H1 (cell line): ENCODE measurements around the gene COX19. TPM values are rescaled to one million over a fixed set of nuclear protein-coding genes. Genes with fewer than 3 reads are reported as not detected.
A peak's percentile ranks its signal among the peaks of the same experiment; 100 is the strongest.

Source experiments
- CTCF ChIA-PET: fragments of 300-600 bp; sonication (Branson Sonifier 250); formaldehyde crosslinking; loops from one replicate; lab custom pipeline; 2021; ENCODE audit not compliant: partially characterized antibody; lab: Charles Lee
- POLR2A ChIA-PET: fragments of 300-600 bp; sonication (Branson Sonifier 250); formaldehyde crosslinking; loops from one replicate; lab custom pipeline; 2021; ENCODE audit warnings: inconsistent platforms; ENCODE audit not compliant: partially characterized antibody; lab: Charles Lee
- DNase-seq, 2 experiments: peaks; one replicate each; pipeline versions ENCODE4 v3.0.0 to v3.0.0-alpha.2; 2010 to 2022; ENCODE audit warnings: low spot score in 2 of 2, low read depth in 1 of 2, mixed read lengths in 1 of 2
- FAIRE-seq: peaks from 2 replicates; lab custom pipeline; 2011; peaks lifted over from hg19 to GRCh38; lab: Jason Lieb, UNC
- H2AFZ ChIP-seq: 2 replicates; pipeline ENCODE4 v1.8.1; 2012; ENCODE audit warnings: low read length, inconsistent platforms
- H2AK5ac ChIP-seq: 2 replicates; pipeline ENCODE4 v1.6.1; 2013; ENCODE audit warnings: low read depth, low read length
- H2BK120ac ChIP-seq: replicated peaks from 2 replicates; pipeline ENCODE3; 2013; ENCODE audit warnings: low read depth, low read length, inconsistent platforms
- H2BK12ac ChIP-seq: 2 replicates; pipeline ENCODE4 v1.6.1; 2013; ENCODE audit warnings: low read depth, low read length
- H2BK15ac ChIP-seq: 2 replicates; pipeline ENCODE4 v1.6.1; 2013; ENCODE audit warnings: low read length
- H2BK20ac ChIP-seq: 2 replicates; pipeline ENCODE4 v1.6.1; 2013; ENCODE audit warnings: low read length
- H2BK5ac ChIP-seq: 2 replicates; pipeline ENCODE4 v1.6.1; 2013; ENCODE audit warnings: low read depth, low read length
- H3K14ac ChIP-seq: 2 replicates; pipeline ENCODE4 v1.6.1; 2013; ENCODE audit warnings: inconsistent platforms; ENCODE audit not compliant: insufficient read length
- H3K18ac ChIP-seq: 2 replicates; pipeline ENCODE4 v1.6.1; 2013; ENCODE audit warnings: low read length; ENCODE audit errors: extremely low read depth
- H3K23ac ChIP-seq: 2 replicates; pipeline ENCODE4 v1.6.1; 2013; ENCODE audit warnings: inconsistent platforms; ENCODE audit not compliant: insufficient read length
- H3K23me2 ChIP-seq: 2 replicates; pipeline ENCODE4 v1.6.1; 2013; ENCODE audit warnings: low read depth, low read length
- H3K27ac ChIP-seq: 2 replicates; pipeline ENCODE4 v1.6.1; 2011; ENCODE audit warnings: low read depth, low read length, inconsistent platforms
- H3K27me3 ChIP-seq, 4 experiments: replicated peaks in 1 of 4; 1 replicate in 1 of 4; 2 replicates in 3 of 4; pipeline versions ENCODE4 v1.6.1 to v1.8.1; 2011 to 2013; ENCODE audit warnings: low read length in 3 of 4, mild to moderate bottlenecking in 3 of 4, inconsistent platforms in 2 of 4, mixed read lengths in 2 of 4, moderate library complexity in 1 of 4; ENCODE audit not compliant: control insufficient read depth in 3 of 4, insufficient read depth in 3 of 4; ENCODE audit errors: extremely low read depth in 1 of 4
- H3K36me3 ChIP-seq, 4 experiments: 2 replicates each; pipeline versions ENCODE4 v1.6.1 to v1.8.1; 2011 to 2013; ENCODE audit warnings: mild to moderate bottlenecking in 4 of 4, low read length in 3 of 4, moderate library complexity in 2 of 4, control low read depth in 1 of 4, inconsistent platforms in 1 of 4; ENCODE audit not compliant: insufficient read depth in 4 of 4, control insufficient read depth in 2 of 4
- H3K4ac ChIP-seq: replicated peaks from 2 replicates; pipeline ENCODE3; 2013; ENCODE audit warnings: low read length, low read depth, mixed read lengths, inconsistent platforms; ENCODE audit not compliant: insufficient read length
- H3K4me1 ChIP-seq, 4 experiments: replicated peaks in 1 of 4; 1 replicate in 1 of 4; 2 replicates in 3 of 4; pipeline versions ENCODE4 v1.6.1 to v1.8.1; 2011 to 2013; ENCODE audit warnings: low read length in 3 of 4, inconsistent platforms in 2 of 4, mixed read lengths in 1 of 4; ENCODE audit not compliant: insufficient read depth in 4 of 4, control insufficient read depth in 3 of 4
- H3K4me2 ChIP-seq, 2 experiments: 2 replicates each; pipeline versions ENCODE4 v1.6.1 to v1.8.1; 2011 to 2013; ENCODE audit warnings: low read depth in 2 of 2, low read length in 2 of 2, control low read depth in 1 of 2, inconsistent platforms in 1 of 2, mild to moderate bottlenecking in 1 of 2; ENCODE audit not compliant: insufficient read depth in 1 of 2
- H3K4me3 ChIP-seq, 4 experiments: fragments of 200-600, 300-600 bp in 1 of 4; sonication (generic), shearing (Covaris generic), sonication (Bioruptor Twin) in 1 of 4; 2 replicates each; pipeline versions ENCODE4 v1.5.1 to v1.8.1; 2011 to 2016; ENCODE audit warnings: low read length in 4 of 4, low read depth in 3 of 4, control low read depth in 2 of 4, inconsistent platforms in 2 of 4, mild to moderate bottlenecking in 2 of 4, mixed read lengths in 1 of 4, moderate library complexity in 1 of 4; ENCODE audit not compliant: insufficient read depth in 2 of 4; ENCODE audit errors: extremely low read depth in 1 of 4
- H3K56ac ChIP-seq: replicated peaks from 2 replicates; pipeline ENCODE3; 2013; ENCODE audit warnings: low read depth, mild to moderate bottlenecking, mixed read lengths, low read length, inconsistent platforms; ENCODE audit not compliant: insufficient read length
- H3K79me1 ChIP-seq: 2 replicates; pipeline ENCODE4 v1.6.1; 2013; ENCODE audit warnings: low read depth, low read length, control low read depth
- H3K79me2 ChIP-seq, 2 experiments: 2 replicates each; pipeline versions ENCODE4 v1.6.1 to v1.8.1; 2012 to 2013; ENCODE audit warnings: low read length in 2 of 2, mild to moderate bottlenecking in 2 of 2, inconsistent platforms in 1 of 2; ENCODE audit not compliant: insufficient read depth in 2 of 2, control insufficient read depth in 1 of 2
- H3K9ac ChIP-seq, 4 experiments: replicated peaks in 1 of 4; 1 replicate in 1 of 4; 2 replicates in 3 of 4; pipeline versions ENCODE4 v1.6.1 to v1.8.1; 2011 to 2013; ENCODE audit warnings: low read depth in 3 of 4, low read length in 3 of 4, control low read depth in 2 of 4, mild to moderate bottlenecking in 2 of 4, moderate library complexity in 2 of 4, inconsistent platforms in 1 of 4; ENCODE audit errors: extremely low read depth in 1 of 4
- H3K9me3 ChIP-seq, 2 experiments: 2 replicates each; pipeline versions ENCODE4 v1.6.1 to v1.8.1; 2012 to 2013; ENCODE audit warnings: mild to moderate bottlenecking in 2 of 2, moderate library complexity in 2 of 2, control low read depth in 1 of 2, inconsistent platforms in 1 of 2, low read depth in 1 of 2, low read length in 1 of 2, mixed read lengths in 1 of 2; ENCODE audit not compliant: insufficient read depth in 2 of 2
- H4K20me1 ChIP-seq, 2 experiments: replicated peaks in 1 of 2; 2 replicates each; pipeline versions ENCODE3 to v1.8.1; 2011 to 2013; ENCODE audit warnings: inconsistent platforms in 2 of 2, low read length in 2 of 2, mild to moderate bottlenecking in 1 of 2; ENCODE audit not compliant: insufficient read depth in 2 of 2, control insufficient read depth in 1 of 2
- H4K5ac ChIP-seq: 2 replicates; pipeline ENCODE4 v1.6.1; 2013; ENCODE audit warnings: low read length, low read depth, mixed read lengths, inconsistent platforms; ENCODE audit not compliant: insufficient read length
- H4K8ac ChIP-seq: 2 replicates; pipeline ENCODE4 v1.8.0; 2013; ENCODE audit warnings: mild to moderate bottlenecking, moderate library complexity, low read length, inconsistent platforms; ENCODE audit not compliant: insufficient read depth; ENCODE audit errors: extremely low read depth
- H4K91ac ChIP-seq: replicated peaks from 2 replicates; pipeline ENCODE3; 2013; ENCODE audit warnings: low read length, mixed read lengths, inconsistent platforms; ENCODE audit not compliant: insufficient read length
- BACH1 ChIP-seq: IDR thresholded peaks from 2 replicates; pipeline ENCODE4 v1.6.1; 2012; ENCODE audit warnings: low read length, improper control_type of control experiment
- HDAC6 ChIP-seq: IDR thresholded peaks from one replicate; pipeline ENCODE4 v1.7.1; 2012; ENCODE audit warnings: low read depth, mild to moderate bottlenecking, inconsistent platforms, low read length, moderate library complexity
- KDM1A ChIP-seq: fragments of 200-600, 300-600 bp; sonication (generic); IDR thresholded peaks from 2 replicates; pipeline ENCODE4 v1.7.1; 2016; ENCODE audit warnings: mild to moderate bottlenecking, low read length, borderline replicate concordance
- PHF8 ChIP-seq: fragments of 200-600 bp; sonication (generic); conservative IDR thresholded peaks from 2 replicates; pipeline ENCODE4 v1.7.1; 2012; ENCODE audit warnings: low read depth, mild to moderate bottlenecking, inconsistent platforms, low read length, moderate library complexity
- POLR2A ChIP-seq, 2 experiments: IDR thresholded peaks; 1 replicate in 1 of 2; 2 replicates in 1 of 2; pipeline ENCODE4 v1.6.1; 2011; ENCODE audit warnings: low read depth in 2 of 2, low read length in 2 of 2, mild to moderate bottlenecking in 2 of 2; ENCODE audit errors: control extremely low read depth in 1 of 2
- RAD21 ChIP-seq, 2 experiments: IDR thresholded peaks in 1 of 2; conservative IDR thresholded peaks in 1 of 2; 2 replicates each; pipeline ENCODE4 v1.6.1; 2011; ENCODE audit warnings: low read depth in 2 of 2, low read length in 2 of 2, improper control_type of control experiment in 1 of 2, inconsistent platforms in 1 of 2, mild to moderate bottlenecking in 1 of 2, moderate library complexity in 1 of 2
- RBBP5 ChIP-seq: IDR thresholded peaks from 2 replicates; pipeline ENCODE4 v1.7.1; 2012; ENCODE audit warnings: low read depth, mild to moderate bottlenecking, inconsistent platforms, low read length, moderate library complexity, borderline replicate concordance
- YY1 ChIP-seq: IDR thresholded peaks from 2 replicates; pipeline ENCODE4 v1.6.1; 2011; ENCODE audit warnings: low read depth, mild to moderate bottlenecking, low read length
- WGBS, 2 experiments: shearing (Covaris generic) in 1 of 2; methylation state at CpG; one replicate each; pipeline versions ENCODE4 v1.1.6 to v1.1.7; 2013 to 2015; ENCODE audit warnings: low lambda C conversion rate in 2 of 2, mixed read lengths in 2 of 2, inconsistent platforms in 1 of 2, low coverage in 1 of 2, missing lambda C conversion rate in 1 of 2; ENCODE audit not compliant: insufficient replicate concordance in 2 of 2, insufficient coverage in 1 of 2, insufficient read length in 1 of 2; ENCODE audit errors: extremely low coverage in 1 of 2, missing lambda C conversion rate in 1 of 2; 5-methylcytosine and 5-hydroxymethylcytosine counted together
- polyA plus RNA-seq, 7 experiments: library from polyadenylated mRNA; depleted of rRNA in 3 of 7; stranded (reverse) in 5 of 7; unstranded in 2 of 7; fragments of >200 nt in 5 of 7; fragments of 200-250 nt in 2 of 7; gene quantifications; 1 replicate in 5 of 7; 2 replicates in 1 of 7; 4 replicates in 1 of 7; pipeline versions ENCODE4 v1.2.1 to v1.2.3, GENCODE V29; 2011 to 2013; ENCODE audit warnings: missing spikeins in 2 of 7, mixed read lengths in 2 of 7
- total RNA-seq: library from RNA; stranded (reverse); fragmentation: NEBNext Ultra II Directional; extraction: Animal tissue kit (Norgen Biotek cat#: 25700); gene quantifications from 2 replicates; pipeline ENCODE4 v1.2.1, GENCODE V29; 2021
- TF ChIP-seq, protein P1 (sequence below): IDR thresholded peaks from 2 replicates; pipeline ENCODE4 v1.6.1; 2012; ENCODE audit warnings: inconsistent platforms
- TF ChIP-seq, protein P2 (sequence below): IDR thresholded peaks from 2 replicates; pipeline ENCODE4 v1.6.1; 2012; ENCODE audit warnings: low read length, inconsistent platforms

Gene COX19
- total and polyA plus RNA-seq, 2 of the 8 experiments (the other 6 are each of a cell fraction or from before 2014, with no cell fraction given), result 3.9 to 7.9 TPM

DNA sequence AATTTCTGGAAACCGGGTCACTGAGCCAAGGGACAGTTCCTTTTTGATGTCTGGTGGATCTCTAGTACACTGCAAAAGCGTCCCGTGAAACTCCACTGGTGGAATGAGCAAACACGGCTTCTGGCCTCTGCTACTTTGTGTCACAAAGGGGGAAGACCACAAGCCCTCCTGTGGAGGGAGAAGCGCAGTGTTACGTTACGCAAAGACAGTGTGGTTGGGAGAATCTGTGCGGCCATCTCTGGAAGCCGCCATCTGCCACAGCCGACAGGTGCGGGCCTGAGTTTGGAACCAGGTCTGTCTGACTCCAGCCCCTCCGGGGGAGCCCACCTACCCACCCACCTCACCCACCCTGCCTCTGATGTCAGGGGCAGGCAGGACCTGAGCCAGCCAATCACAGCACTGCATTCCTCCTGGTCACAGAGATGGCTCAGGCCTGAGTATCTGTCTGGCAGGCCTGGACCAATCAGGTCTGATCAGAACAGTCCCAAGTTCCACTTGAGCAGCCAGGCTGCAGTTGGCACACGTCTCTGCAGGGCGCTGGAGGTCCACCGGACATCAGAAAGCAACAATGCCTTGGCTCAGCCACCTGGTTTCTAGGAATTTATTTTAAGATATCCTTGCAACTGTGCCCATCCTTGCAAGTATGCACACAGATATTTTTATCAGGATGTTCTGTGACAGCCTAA lies 4.7 kb upstream of the COX19 start:
- Histone ChIP-seq H3K36me3 (no peaks in the 10 kb centered on the region), H3K79me1 (no peaks in the 10 kb centered on the region), H4K20me1 (no peaks in the 10 kb centered on the region), H3K14ac (no peak overlapping the region), H2AFZ (no peak overlapping the region; the same call in 1 of the 2 replicates), H3K4me1 (peaks cover 0 to 6% (median 3%) of the 10 kb centered on the region in 4 experiments; a peak in 4 of 7 replicates), H2BK12ac (no peak overlapping the region), H2BK5ac (no peak overlapping the region), H3K9ac (no peak overlapping the region), H2BK20ac (no peak overlapping the region), H4K5ac (no peak overlapping the region), H3K4me2 (no peak overlapping the region; a peak in 1 of 4 replicates), H3K23me2 (peaks cover 3% of the 10 kb centered on the region; the same call in 1 of the 2 replicates), H3K23ac (no peak overlapping the region), H3K18ac (no peak overlapping the region), H3K4me3 (no peak overlapping the region), H3K79me2 (peaks cover 0 to under 1% of the 10 kb centered on the region in 2 experiments; a peak in 2 of 4 replicates), H2BK120ac (no peak overlapping the region), H2BK15ac (0 out of 2 replicates have a peak overlapping the region, but pooled peaks have one; percentile 18), H4K8ac (peak overlapping the region; percentile 88), H3K4ac (no peak overlapping the region), H4K91ac (no peak overlapping the region), H2AK5ac (no peak overlapping the region), H3K56ac (no peak overlapping the region), H3K9me3 (no peaks in the 10 kb centered on the region), H3K27ac (no peak overlapping the region), H3K27me3 (no peaks in the 10 kb centered on the region)
- TF ChIP-seq, protein P1, sequence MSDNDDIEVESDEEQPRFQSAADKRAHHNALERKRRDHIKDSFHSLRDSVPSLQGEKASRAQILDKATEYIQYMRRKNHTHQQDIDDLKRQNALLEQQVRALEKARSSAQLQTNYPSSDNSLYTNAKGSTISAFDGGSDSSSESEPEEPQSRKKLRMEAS, result no peak
- TF ChIP-seq RAD21 (IDR thresholded peaks at IDR 0.05 in 1 of 2, conservative IDR thresholded peaks at IDR 0.05 in 1 of 2; ENCODE audit: low read depth in 2 of 2, low read length in 2 of 2) (no peak), HDAC6 (no peak), YY1 (no peak), POLR2A (IDR thresholded peaks at IDR 0.05; ENCODE audit: control extremely low read depth in 1 of 2, low read depth in 2 of 2, low read length in 2 of 2) (no peak), RBBP5 (no peak), BACH1 (no peak), KDM1A (no peak), PHF8 (no peak)
- TF ChIP-seq, protein P2, sequence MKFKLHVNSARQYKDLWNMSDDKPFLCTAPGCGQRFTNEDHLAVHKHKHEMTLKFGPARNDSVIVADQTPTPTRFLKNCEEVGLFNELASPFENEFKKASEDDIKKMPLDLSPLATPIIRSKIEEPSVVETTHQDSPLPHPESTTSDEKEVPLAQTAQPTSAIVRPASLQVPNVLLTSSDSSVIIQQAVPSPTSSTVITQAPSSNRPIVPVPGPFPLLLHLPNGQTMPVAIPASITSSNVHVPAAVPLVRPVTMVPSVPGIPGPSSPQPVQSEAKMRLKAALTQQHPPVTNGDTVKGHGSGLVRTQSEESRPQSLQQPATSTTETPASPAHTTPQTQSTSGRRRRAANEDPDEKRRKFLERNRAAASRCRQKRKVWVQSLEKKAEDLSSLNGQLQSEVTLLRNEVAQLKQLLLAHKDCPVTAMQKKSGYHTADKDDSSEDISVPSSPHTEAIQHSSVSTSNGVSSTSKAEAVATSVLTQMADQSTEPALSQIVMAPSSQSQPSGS, result no peak
- CTCF ChIA-PET, result interaction anchor here (3.6 to 3.9 kb wide), 2 partner anchors 12 to 13 kb away, joined by 30 to 32 read pairs; no protein-coding TSS in a partner anchor
- FAIRE-seq (no peak), DNase-seq (no peak)
- POLR2A ChIA-PET, result no interaction called here
- 70% methylated on average over 12 of the region's 15 CpGs; no CpG with 5 or more reads in 1 of the 2 experiments for WGBS, 2 experiments
